Mesothelial cell of epicardium (in vitro differentiated cells): ENCODE measurements around the gene CUL4A. TPM values are rescaled to one million over a fixed set of nuclear protein-coding genes. Genes with fewer than 3 reads are reported as not detected.

Source experiments
- DNase-seq, 2 experiments: peaks; one replicate each; pipeline ENCODE4 v3.0.0; 2021; ENCODE audit warnings: low spot score in 2 of 2; ENCODE audit not compliant: unreplicated experiment in 2 of 2
- H3K27ac Mint-ChIP-seq: 2 replicates; pipeline ENCODE4 v1.8.0; 2021; ENCODE audit warnings: mixed read lengths
- H3K27me3 Mint-ChIP-seq: 2 replicates; pipeline ENCODE4 v1.8.0; 2021; ENCODE audit warnings: low read depth, mixed read lengths
- H3K36me3 Mint-ChIP-seq: 2 replicates; pipeline ENCODE4 v1.8.0; 2021; ENCODE audit warnings: mixed read lengths
- H3K4me1 Mint-ChIP-seq: 2 replicates; pipeline ENCODE4 v1.8.0; 2021; ENCODE audit warnings: mixed read lengths
- H3K4me3 Mint-ChIP-seq: 2 replicates; pipeline ENCODE4 v1.8.0; 2021; ENCODE audit warnings: mild to moderate bottlenecking, moderate library complexity, mixed read lengths
- H3K9me3 Mint-ChIP-seq: 2 replicates; pipeline ENCODE4 v1.8.0; 2021; ENCODE audit warnings: mixed read lengths
- CTCF ChIP-seq: fragments of 200-600 bp; sonication (generic); IDR thresholded peaks from one replicate; pipeline ENCODE4 v1.5.0; 2021; ENCODE audit warnings: antibody characterized with exemption; ENCODE audit not compliant: unreplicated experiment
- microRNA-seq: library from miRNA; unstranded; fragments of <30 nt; microRNA quantifications from one replicate; pipeline ENCODE4 v1.2.0, GENCODE V29; 2021; ENCODE audit warnings: inconsistent platforms, mixed read lengths
- total RNA-seq: library from RNA; stranded (reverse); gene quantifications from 3 replicates; pipeline ENCODE4 v1.2.1, GENCODE V29; 2021

The CUL4A gene
- total RNA-seq, 1 donor from 2014 or later: 79.8 TPM

GRCh38 chr13:113315992-113316391, 106.6 kb downstream of the CUL4A start:
- Mint-ChIP-seq H3K9me3 (no peaks in the 10 kb centered on the region), H3K4me3 (no peak overlapping the region), H3K27me3 (no peaks in the 10 kb centered on the region), H3K27ac (no peak overlapping the region), H3K4me1 (no peaks in the 10 kb centered on the region), H3K36me3 (peaks cover 12% of the 10 kb centered on the region)
- DNase-seq: no peak
- TF ChIP-seq CTCF: no peak

Small RNA genes lying within 50 kb of the gene (microRNA-seq; reads per million reads assigned to microRNA genes)
- gene MIR8075: not detected

Other genes starting within 250 kb of the CUL4A start
- gene MCF2L, start 240.4 kb upstream of the CUL4A start, total RNA-seq: 26.9 to 36.6 TPM (median 30.9 TPM) in 3 replicates
- gene F7, start 103.8 kb upstream of the CUL4A start, total RNA-seq: 3.5 to 4.1 TPM (median 3.5 TPM) in 3 replicates
- 12.1 to 15.1 TPM (median 12.3 TPM) in 3 replicates for gene F10, start 86.8 kb upstream of the CUL4A start, total RNA-seq
- gene PROZ, start 51.0 kb upstream of the CUL4A start, total RNA-seq: not detected in 3 replicates
- gene PCID2, start 944 bp upstream of the CUL4A start, total RNA-seq: 44.9 to 53.5 TPM (median 51.2 TPM) in 3 replicates
- 109 to 116 TPM (median 116 TPM) in 3 replicates for gene LAMP1, start 87.6 kb downstream of the CUL4A start, total RNA-seq
- gene GRTP1, start 154.5 kb downstream of the CUL4A start, total RNA-seq: 13.6 to 14.7 TPM (median 13.7 TPM) in 3 replicates
- gene ADPRHL1, start 243.9 kb downstream of the CUL4A start, total RNA-seq: 3.4 to 4.2 TPM (median 4.1 TPM) in 3 replicates